GM12878 (cell line): ENCODE data around the gene DCPS. TPM values are rescaled to one million over a fixed set of nuclear protein-coding genes. Genes with fewer than 3 reads are reported as not detected.

Experiments used
- ATAC-seq: fragments of 200-7000 bp; cut with Tn5 transposase; 3 replicates; pipeline ENCODE4 v1.9.1; 2020; ENCODE audit warnings: mild to moderate bottlenecking, moderate library complexity
- BruUV-seq: library from RNA; stranded (reverse); fragments of 400-500 nt; replicated peaks from 2 replicates; lab custom pipeline; 2021; lab: Mats Ljungman, UMichigan
- CTCF ChIA-PET: fragments of 300-600 bp; sonication (Branson Sonifier 250); formaldehyde crosslinking; extraction: SDS; loops from one replicate; lab custom pipeline; 2021; ENCODE audit warnings: inconsistent platforms; lab: Yijun Ruan, JAX
- POLR2A ChIA-PET: fragments of 350-600 bp; formaldehyde crosslinking; extraction: SDS; loops from one replicate; lab custom pipeline; 2021; ENCODE audit warnings: inconsistent platforms; lab: Charles Lee
- RAD21 ChIA-PET: fragments of 300-600 bp; sonication (Branson Sonifier 250); formaldehyde crosslinking; loops from one replicate; lab custom pipeline; 2023; ENCODE audit warnings: antibody characterized with exemption; ENCODE audit not compliant: unreplicated experiment; lab: Charles Lee
- SMC1A ChIA-PET: fragments of 300-600 bp; sonication (Branson Sonifier 250); formaldehyde crosslinking; loops from one replicate; lab custom pipeline; 2023; ENCODE audit not compliant: unreplicated experiment, uncharacterized antibody; lab: Charles Lee
- DNase-seq: peaks from one replicate; pipeline ENCODE4 v3.0.0-alpha.2; 2011; ENCODE audit warnings: low read depth, low spot score
- FAIRE-seq: peaks from 3 replicates; lab custom pipeline; 2011; peaks lifted over from hg19 to GRCh38; lab: Jason Lieb, UNC
- H2AFZ ChIP-seq: 2 replicates; pipeline ENCODE4 v1.6.0; 2011; ENCODE audit warnings: low read depth, low read length, control low read depth; ENCODE audit not compliant: control insufficient read depth
- H3K27ac ChIP-seq: 2 replicates; pipeline ENCODE4 v1.5.1; 2011; ENCODE audit warnings: control low read depth; ENCODE audit not compliant: control insufficient read depth, insufficient read depth
- H3K27me3 ChIP-seq, 2 experiments: replicated peaks in 1 of 2; 2 replicates each; pipeline versions ENCODE4 v1.6.0 to v1.6.1; 2011; ENCODE audit warnings: low read length in 1 of 2; ENCODE audit not compliant: control insufficient read depth in 2 of 2, insufficient read depth in 2 of 2
- H3K36me3 ChIP-seq, 2 experiments: 2 replicates each; pipeline ENCODE4 v1.5.1; 2011; ENCODE audit warnings: low read length in 1 of 2; ENCODE audit not compliant: control insufficient read depth in 2 of 2, insufficient read depth in 2 of 2
- H3K4me1 ChIP-seq: 2 replicates; pipeline ENCODE4 v1.6.1; 2011; ENCODE audit warnings: mild to moderate bottlenecking, low read length, moderate library complexity, mixed read lengths; ENCODE audit not compliant: control insufficient read depth, insufficient read depth
- H3K4me2 ChIP-seq: 2 replicates; pipeline ENCODE4 v1.6.0; 2011; ENCODE audit warnings: control low read depth; ENCODE audit not compliant: control insufficient read depth, insufficient read depth
- H3K4me3 ChIP-seq: fragments of 200-600 bp; sonication (generic); 2 replicates; pipeline ENCODE4 v1.5.1; 2016
- H3K79me2 ChIP-seq: 2 replicates; pipeline ENCODE4 v1.6.0; 2011; ENCODE audit warnings: low read length; ENCODE audit not compliant: control insufficient read depth, insufficient read depth
- H3K9ac ChIP-seq: 2 replicates; pipeline ENCODE4 v1.8.0; 2011; ENCODE audit warnings: low read length, control low read depth, mixed read lengths; ENCODE audit not compliant: control insufficient read depth, insufficient read depth
- H3K9me3 ChIP-seq: replicated peaks from 3 replicates; pipeline ENCODE4 v1.5.1; 2011; ENCODE audit warnings: mild to moderate bottlenecking, low read length; ENCODE audit not compliant: control insufficient read depth, insufficient read depth
- H4K20me1 ChIP-seq: 2 replicates; pipeline ENCODE4 v1.6.0; 2011; ENCODE audit not compliant: control insufficient read depth, insufficient read depth
- BRCA1 ChIP-seq: IDR thresholded peaks from 2 replicates; pipeline ENCODE4 v1.6.1; 2011; ENCODE audit warnings: low read depth, low read length, improper control_type of control experiment
- IRF5 ChIP-seq: fragments of 450-650 bp; IDR thresholded peaks from 2 replicates; pipeline ENCODE4 v1.6.1; 2017; ENCODE audit warnings: borderline replicate concordance
- POLR2AphosphoS5 ChIP-seq: IDR thresholded peaks from 2 replicates; pipeline ENCODE4 v1.6.1; 2011; ENCODE audit warnings: mild to moderate bottlenecking, low read length, inconsistent platforms
- SPI1 ChIP-seq: IDR thresholded peaks from 2 replicates; pipeline ENCODE4 v1.6.1; 2011; ENCODE audit warnings: low read depth, mild to moderate bottlenecking, low read length, moderate library complexity, borderline replicate concordance; ENCODE audit not compliant: insufficient read depth
- WGBS: methylation state at CpG from one replicate; pipeline ENCODE4 v1.1.6; 2016; ENCODE audit warnings: low lambda C conversion rate; ENCODE audit not compliant: insufficient replicate concordance, insufficient coverage; ENCODE audit errors: missing lambda C conversion rate; 5-methylcytosine and 5-hydroxymethylcytosine counted together
- in situ Hi-C: fragments of 300-500 bp; cut with MboI; formaldehyde crosslinking; loops from 9 replicates; pipeline ENCODE4 v1.14.3; 2018; ENCODE audit warnings: mixed read lengths
- intact Hi-C: fragments of 100-400 bp; cut with micrococcal nuclease; formaldehyde crosslinking; loops from one replicate; pipeline ENCODE4 v1.14.2; 2022; ENCODE audit not compliant: unreplicated experiment
- polyA plus RNA-seq, 11 experiments: library from polyadenylated mRNA; depleted of rRNA in 4 of 11; unstranded in 6 of 11; stranded (reverse) in 5 of 11; fragments of >200 nt; fragmentation: Nextera tagmentation in 4 of 11; fragmentation: Illumina TruSeq in 1 of 11; extraction: Ambion mirVana in 4 of 11; extraction: Trizol in 1 of 11; gene quantifications; 1 replicate in 1 of 11; 2 replicates in 10 of 11; pipeline versions ENCODE4 v1.2.1 to v1.2.3, GENCODE V29; 2011 to 2016; ENCODE audit warnings: inconsistent platforms in 2 of 11, missing spikeins in 2 of 11, low read depth in 1 of 11
- total RNA-seq, 4 experiments: library from RNA; depleted of rRNA in 3 of 4; stranded (reverse); fragments of >200 nt in 3 of 4; fragmentation: Illumina TruSeq in 1 of 4; extraction: Trizol in 1 of 4; gene quantifications; 2 replicates each; pipeline versions ENCODE4 v1.2.1 to v1.2.3, GENCODE V29; 2013 to 2021
- TF ChIP-seq, protein P1 (sequence below): IDR thresholded peaks from 2 replicates; pipeline ENCODE4 v1.6.1; 2011; ENCODE audit warnings: borderline replicate concordance, low read depth, mild to moderate bottlenecking, moderate library complexity, mixed read lengths, low read length; ENCODE audit not compliant: insufficient read depth; ENCODE audit errors: extremely low read length

The DCPS gene
- total and polyA plus RNA-seq, 10 of the 15 experiments (the other 5 are each of a cell fraction or from before 2014, with no cell fraction given), result 23.5 to 101 (median 67.4) TPM

GRCh38 chr11:126336138-126336541 is 32.3 kb downstream of the DCPS start:
- FAIRE-seq (no peak), ATAC-seq (no peak), DNase-seq (no peak)
- peaks cover 4% of the 10 kb centered on the region for H3K4me1 ChIP-seq
- peaks cover 29 to 30% of the 10 kb centered on the region in 2 experiments for H3K36me3 ChIP-seq
- WGBS, result 82% methylated on average over 8 of the region's 8 CpGs
- ChIA-PET RAD21 (no interaction called here), SMC1A (no interaction called here), POLR2A (interaction anchor here (0.7 kb wide), 1 partner anchor 294 kb away, joined by 5 read pairs; no protein-coding TSS in a partner anchor), CTCF (interaction anchor here (1.0 to 1.4 kb wide), 3 partner anchors 25 to 144 kb away, joined by 4 read pairs; no protein-coding TSS in a partner anchor)
- in situ Hi-C loops (no loop called here), intact Hi-C loops (no loop called here)
- no peaks in the 10 kb centered on the region for H3K79me2 ChIP-seq
- no peak overlapping the region for H3K27ac ChIP-seq
- no peak overlapping the region for H3K4me2 ChIP-seq
- no peak overlapping the region for H2AFZ ChIP-seq
- H3K27me3 ChIP-seq, result no peaks in the 10 kb centered on the region
- H3K9ac ChIP-seq, result no peak overlapping the region
- no peaks in the 10 kb centered on the region for H4K20me1 ChIP-seq
- TF ChIP-seq, protein P1, sequence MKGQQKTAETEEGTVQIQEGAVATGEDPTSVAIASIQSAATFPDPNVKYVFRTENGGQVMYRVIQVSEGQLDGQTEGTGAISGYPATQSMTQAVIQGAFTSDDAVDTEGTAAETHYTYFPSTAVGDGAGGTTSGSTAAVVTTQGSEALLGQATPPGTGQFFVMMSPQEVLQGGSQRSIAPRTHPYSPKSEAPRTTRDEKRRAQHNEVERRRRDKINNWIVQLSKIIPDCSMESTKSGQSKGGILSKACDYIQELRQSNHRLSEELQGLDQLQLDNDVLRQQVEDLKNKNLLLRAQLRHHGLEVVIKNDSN, result no peak
- TF ChIP-seq SPI1 (no peak), POLR2AphosphoS5 (no peak), IRF5 (no peak), BRCA1 (no peak)
- H3K9me3 ChIP-seq, result no peaks in the 10 kb centered on the region
- no TSS peak for BruUV-seq
- H3K4me3 ChIP-seq, result no peak overlapping the region
